ENCODE results near the gene LCN12.

GRCh38 chr9:136940526-136941230 is 11.4 kb upstream of the LCN12 start:
- TF ChIP-seq, protein P1, sequence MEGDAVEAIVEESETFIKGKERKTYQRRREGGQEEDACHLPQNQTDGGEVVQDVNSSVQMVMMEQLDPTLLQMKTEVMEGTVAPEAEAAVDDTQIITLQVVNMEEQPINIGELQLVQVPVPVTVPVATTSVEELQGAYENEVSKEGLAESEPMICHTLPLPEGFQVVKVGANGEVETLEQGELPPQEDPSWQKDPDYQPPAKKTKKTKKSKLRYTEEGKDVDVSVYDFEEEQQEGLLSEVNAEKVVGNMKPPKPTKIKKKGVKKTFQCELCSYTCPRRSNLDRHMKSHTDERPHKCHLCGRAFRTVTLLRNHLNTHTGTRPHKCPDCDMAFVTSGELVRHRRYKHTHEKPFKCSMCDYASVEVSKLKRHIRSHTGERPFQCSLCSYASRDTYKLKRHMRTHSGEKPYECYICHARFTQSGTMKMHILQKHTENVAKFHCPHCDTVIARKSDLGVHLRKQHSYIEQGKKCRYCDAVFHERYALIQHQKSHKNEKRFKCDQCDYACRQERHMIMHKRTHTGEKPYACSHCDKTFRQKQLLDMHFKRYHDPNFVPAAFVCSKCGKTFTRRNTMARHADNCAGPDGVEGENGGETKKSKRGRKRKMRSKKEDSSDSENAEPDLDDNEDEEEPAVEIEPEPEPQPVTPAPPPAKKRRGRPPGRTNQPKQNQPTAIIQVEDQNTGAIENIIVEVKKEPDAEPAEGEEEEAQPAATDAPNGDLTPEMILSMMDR (IDR thresholded peaks at IDR 0.05): no peak
- TF ChIP-seq POLR2A (IDR thresholded peaks at IDR 0.05) (no peak), POLR2AphosphoS5 (IDR thresholded peaks at IDR 0.05; ENCODE audit: insufficient read depth in 1 of 2, low read depth in 1 of 2) (no peak)

All from vagina (tissue), 2 donors.